GM21529 (cell line): ENCODE data around the gene FBLN5.
A peak's percentile ranks its signal among the peaks of the same experiment; 100 is the strongest.

Experiments
- ATAC-seq: cut with Tn5 transposase; IDR thresholded peaks from one replicate; pipeline ENCODE4 v1.9.1; 2021; ENCODE audit not compliant: unreplicated experiment

Gene FBLN5, protein sequence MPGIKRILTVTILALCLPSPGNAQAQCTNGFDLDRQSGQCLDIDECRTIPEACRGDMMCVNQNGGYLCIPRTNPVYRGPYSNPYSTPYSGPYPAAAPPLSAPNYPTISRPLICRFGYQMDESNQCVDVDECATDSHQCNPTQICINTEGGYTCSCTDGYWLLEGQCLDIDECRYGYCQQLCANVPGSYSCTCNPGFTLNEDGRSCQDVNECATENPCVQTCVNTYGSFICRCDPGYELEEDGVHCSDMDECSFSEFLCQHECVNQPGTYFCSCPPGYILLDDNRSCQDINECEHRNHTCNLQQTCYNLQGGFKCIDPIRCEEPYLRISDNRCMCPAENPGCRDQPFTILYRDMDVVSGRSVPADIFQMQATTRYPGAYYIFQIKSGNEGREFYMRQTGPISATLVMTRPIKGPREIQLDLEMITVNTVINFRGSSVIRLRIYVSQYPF

DNA sequence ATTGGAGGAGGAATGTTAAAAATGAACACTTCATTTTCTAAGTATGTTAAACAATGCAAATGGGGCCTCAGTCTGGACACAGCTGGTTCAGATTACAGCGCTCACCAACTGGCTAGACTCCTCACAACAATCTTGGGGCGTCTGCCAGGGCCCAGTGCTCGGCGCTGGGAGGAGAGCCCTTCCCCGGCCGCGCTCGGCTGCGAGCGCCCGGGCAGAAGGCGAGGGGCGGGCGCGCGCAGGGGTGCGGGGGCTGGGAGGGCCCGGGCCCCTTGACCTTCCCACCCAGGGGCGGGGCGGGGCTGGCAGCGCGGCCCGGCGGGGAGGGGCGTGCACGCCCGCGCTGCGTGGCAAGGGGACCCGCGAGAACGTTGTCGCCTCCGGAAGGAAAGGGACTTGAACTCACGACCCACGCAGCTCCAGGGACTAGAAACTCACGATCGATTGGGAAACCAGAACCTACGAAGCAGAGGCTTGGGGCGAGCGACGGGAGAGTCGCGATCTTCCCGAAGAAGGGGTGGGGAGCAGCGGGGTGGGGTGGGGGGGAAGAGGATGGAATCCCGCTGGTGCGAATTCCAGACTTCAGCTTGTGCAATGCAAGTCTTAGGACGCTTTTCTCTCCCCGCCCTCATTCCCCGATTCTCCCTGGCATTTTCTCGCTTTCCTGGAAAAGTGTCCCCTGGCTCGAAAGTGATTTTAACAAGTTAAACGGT lies at the start of gene FBLN5:
Gene FBLN5 (minus strand): TSS at position 220 of the 710 bp plus-strand sequence. CDS start 465 bp downstream, outside the sequence.
- ATAC-seq: no peak

DNA sequence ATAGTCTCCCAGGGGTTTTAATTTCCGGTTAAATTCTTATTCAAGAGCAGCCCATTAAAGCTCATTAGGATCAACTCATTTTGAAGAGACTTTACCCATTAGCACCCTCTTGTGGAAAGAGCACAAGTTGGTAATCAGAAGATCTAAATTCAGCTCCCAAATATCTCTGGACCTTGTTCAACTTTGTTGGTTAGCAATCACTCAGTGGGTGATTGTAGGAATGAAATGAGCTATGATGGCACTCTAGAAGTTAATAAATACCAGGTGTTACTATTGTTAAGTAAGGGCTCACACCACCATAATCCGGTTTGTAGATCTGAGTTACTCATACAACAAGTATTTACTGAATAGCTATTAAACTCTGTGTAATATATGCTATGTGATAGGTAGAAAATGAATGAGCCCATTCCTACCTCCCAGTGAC lies 49.5 kb upstream of the FBLN5 start:
- no peak for ATAC-seq

DNA sequence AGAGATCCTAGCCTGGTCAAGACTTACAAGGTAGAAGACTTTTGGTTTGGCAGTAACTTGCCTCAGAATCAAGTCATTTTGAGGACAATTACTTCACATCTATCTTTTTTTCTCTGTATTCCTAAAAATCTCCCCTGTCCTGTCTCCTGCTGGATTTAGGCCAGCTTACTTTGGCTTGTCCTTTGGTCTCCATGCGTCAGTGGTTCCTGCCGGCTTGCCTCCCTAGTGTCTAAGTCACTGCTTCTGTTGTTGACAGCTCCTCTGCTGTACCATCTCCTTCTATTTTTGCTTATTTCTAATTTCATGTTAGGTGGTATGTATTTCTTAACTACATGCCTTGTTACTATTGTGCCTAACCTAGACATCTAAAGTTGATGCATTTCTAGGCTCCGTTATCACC lies 39.7 kb upstream of the FBLN5 start:
- no peak for ATAC-seq

DNA sequence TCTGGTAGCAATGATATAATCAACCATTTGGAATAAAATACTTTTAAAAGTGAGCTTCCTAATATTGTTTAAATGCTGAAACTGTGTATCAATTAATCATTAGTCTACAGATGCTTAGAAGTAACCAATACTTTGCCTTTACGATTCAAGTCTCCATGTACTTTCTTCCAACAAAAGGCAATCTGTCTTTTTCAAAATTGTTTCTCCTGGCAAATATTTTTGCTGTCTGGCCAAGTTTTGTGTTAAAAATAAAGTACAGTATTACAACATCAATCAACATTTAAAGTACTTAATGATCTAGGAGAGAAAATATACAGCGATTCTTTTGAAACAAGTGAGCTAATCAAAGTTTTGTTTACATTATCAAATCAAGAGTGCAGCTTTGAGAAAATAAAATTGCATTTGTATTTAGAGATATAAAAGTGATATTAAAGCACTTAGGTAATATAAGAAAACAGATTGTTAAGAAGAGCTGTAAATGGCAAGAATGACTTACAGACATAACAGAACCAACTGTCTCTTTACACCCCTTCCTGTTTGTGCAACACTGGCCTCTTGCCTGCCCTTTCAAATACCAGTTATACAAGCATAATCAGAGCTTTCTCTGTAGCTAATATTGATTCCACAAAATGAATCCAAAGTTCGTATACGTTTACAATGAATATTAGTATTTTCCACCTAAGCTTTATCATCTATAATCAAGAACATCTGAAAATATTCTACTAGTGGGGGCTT lies 38.2 kb upstream of the FBLN5 start:
- no peak for ATAC-seq

DNA sequence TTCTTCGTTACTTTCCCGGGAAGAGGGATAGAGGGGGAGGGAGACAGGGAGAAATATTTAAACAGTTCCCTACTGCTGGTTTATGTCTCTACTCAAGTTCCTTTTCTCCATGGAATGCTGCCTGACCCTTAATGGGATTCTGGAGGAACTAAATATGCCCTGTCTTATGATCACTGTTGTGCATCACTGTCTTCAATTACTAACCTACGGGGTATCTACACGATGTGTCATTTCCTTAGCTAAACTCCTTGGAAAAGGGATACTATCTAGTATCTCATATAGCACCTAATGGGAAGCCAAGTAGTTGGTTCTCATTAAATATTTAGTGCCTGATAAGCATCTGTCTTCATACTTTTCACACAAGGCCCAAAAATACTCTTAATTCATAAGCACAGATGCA lies 37.5 kb upstream of the FBLN5 start:
- ATAC-seq: no peak

- no peak for ATAC-seq
Measured at GRCh38 chr14:91983588-91983987, 36.1 kb upstream of the FBLN5 start.

DNA sequence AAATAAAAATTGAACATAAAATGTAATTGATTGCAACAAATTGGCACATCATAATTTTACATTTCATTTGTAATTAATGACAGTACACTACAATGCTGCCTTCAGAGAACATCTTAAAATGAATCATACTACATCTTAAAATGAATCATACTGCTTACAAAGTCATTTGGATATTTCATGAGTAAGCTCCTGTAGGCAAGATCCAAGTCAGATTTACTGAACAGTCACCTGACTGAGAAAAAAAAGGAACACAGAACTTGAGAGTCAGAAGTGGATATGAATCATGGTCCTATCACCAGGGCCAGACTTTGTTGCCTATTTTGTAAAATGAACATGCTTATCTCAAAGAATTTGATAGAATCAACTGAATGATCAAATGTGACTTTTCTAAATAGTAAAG lies 32.7 kb upstream of the FBLN5 start:
- ATAC-seq: peak; percentile 79

GRCh38 chr14:91977884-91978283 lies 30.4 kb upstream of the FBLN5 start:
- no peak for ATAC-seq

GRCh38 chr14:91975763-91976162 lies 28.3 kb upstream of the FBLN5 start:
- ATAC-seq: no peak

DNA sequence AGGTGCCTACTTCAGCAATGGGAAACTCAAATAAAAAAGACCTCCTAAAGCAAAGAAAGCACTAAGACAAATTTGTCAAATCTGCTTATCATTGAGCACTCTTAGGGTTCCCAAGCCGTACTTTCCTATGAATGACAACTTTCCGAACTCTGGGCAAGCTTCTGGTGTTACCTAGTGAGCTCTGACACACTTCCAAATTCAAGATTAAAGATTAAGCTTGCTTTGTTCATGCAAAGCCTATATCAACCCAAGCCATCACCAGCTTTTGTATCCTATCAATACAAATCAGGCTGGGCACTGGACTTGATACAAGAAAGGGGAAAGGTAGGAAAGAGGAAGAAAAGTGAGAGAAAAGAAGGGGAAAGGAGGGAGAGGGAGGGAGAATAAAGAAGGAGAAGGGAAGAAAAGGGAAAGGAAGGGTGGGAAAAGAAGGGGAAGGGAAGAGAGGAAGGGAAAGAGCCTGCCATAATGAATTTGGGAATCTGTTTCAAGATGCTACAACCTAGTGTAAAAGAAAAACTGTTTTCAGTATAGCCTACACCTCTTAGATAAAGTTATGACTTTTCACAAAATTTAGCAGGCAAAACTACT lies 23.8 kb upstream of the FBLN5 start:
- ATAC-seq: no peak

DNA sequence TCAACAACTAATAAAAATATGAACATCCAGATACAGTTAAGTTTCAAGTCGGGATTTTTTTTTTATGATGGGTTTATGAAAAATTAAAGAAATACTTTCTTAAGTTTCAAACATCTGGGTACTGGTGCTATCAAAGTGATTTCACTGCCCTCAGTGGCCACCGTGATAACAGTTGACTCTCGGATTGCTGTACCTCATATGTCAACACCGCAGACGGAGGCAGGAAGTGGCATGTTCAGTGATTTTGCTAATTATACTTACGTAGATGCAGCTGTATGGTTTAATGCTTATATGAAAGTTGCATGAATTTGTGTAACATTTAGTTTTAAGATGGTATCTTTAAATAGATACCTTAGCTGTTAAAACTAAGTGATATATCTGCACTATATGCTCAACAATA lies 20.8 kb upstream of the FBLN5 start:
- ATAC-seq: no peak

DNA sequence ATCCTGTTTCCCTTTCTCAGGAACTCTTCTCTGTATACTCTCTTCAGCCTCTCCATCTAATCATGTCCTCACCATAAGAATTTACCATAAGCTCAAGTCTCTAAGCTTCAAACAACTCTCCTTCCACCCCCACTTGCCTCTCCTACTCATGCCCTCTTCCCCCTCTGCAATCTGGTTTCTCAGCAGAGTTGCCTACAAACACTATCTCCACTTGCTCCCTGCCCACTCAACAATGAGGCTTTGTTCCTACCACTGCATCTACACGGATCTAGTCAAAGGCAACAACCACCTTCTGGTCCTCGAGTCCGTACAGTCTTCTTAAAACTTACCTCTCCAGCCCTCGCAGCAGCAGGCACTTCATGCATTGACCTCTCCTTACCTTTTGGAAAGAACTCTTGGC lies 17.2 kb upstream of the FBLN5 start:
- ATAC-seq: no peak

GRCh38 chr14:91964011-91964410 lies 16.5 kb upstream of the FBLN5 start:
- ATAC-seq: no peak

GRCh38 chr14:91963465-91963864 lies 16.0 kb upstream of the FBLN5 start:
- ATAC-seq: no peak

- ATAC-seq: no peak
Measured at GRCh38 chr14:91961297-91962220, 14.1 kb upstream of the FBLN5 start.

GRCh38 chr14:91957876-91958313 lies 10.4 kb upstream of the FBLN5 start:
- ATAC-seq: no peak

DNA sequence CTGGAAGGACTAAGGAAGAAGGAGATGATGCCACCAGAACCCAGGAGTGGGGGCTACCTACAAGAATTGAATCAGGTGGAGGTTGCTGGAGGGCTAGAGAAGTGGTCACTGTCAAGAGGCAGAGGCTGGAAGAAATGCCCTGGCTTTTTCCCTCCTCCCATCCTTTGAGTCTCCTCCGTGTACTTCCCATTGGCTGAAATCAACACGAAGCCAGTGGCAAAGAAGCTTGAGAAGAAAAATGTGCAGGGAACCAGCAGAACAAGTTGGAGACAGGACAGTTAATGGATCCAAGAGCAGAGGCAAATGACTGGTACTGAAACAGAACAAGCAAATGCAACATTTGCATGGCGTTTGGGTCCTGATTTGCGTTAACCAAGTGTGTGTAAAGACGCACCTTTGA lies 9.1 kb upstream of the FBLN5 start:
- no peak for ATAC-seq

DNA sequence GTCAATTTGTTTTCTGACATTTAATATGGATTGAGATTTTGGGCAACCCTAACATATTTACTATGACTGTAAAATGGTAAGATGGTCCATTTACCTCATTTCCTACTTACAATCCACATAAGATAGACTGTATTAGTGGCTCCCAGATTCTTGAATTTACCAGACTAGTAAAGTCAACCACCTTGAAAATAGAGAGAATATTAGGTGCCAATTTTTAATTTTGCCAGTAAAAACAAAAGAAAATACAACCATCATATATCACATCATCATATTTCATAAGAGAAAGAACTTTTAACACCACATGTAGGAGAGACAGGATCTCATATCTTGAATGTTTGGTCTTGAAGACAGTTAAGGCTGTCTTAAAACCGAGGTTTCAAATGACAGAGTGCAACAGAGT lies 7.7 kb upstream of the FBLN5 start:
- no peak for ATAC-seq

GRCh38 chr14:91953170-91953985 lies 5.9 kb upstream of the FBLN5 start:
- ATAC-seq: no peak
